HUES64 (cell line): ENCODE data around the gene PARM1.
A peak's percentile ranks its signal among the peaks of the same experiment; 100 is the strongest.

Experiments used
- H3K27ac ChIP-seq: 2 replicates; pipeline ENCODE4 v1.7.0; 2013; ENCODE audit warnings: low read depth, low read length, inconsistent platforms
- H3K27me3 ChIP-seq: 2 replicates; pipeline ENCODE4 v1.6.1; 2013; ENCODE audit warnings: mild to moderate bottlenecking, low read length; ENCODE audit not compliant: insufficient read depth
- H3K36me3 ChIP-seq: 2 replicates; pipeline ENCODE4 v1.6.1; 2013; ENCODE audit warnings: mild to moderate bottlenecking, low read length; ENCODE audit not compliant: insufficient read depth
- H3K4me1 ChIP-seq: 2 replicates; pipeline ENCODE4 v1.6.1; 2013; ENCODE audit warnings: mild to moderate bottlenecking, low read length, moderate library complexity; ENCODE audit not compliant: insufficient read depth
- H3K4me3 ChIP-seq: 2 replicates; pipeline ENCODE4 v1.5.1; 2013; ENCODE audit warnings: mild to moderate bottlenecking, low read length, moderate library complexity
- H3K9ac ChIP-seq: 2 replicates; pipeline ENCODE4 v1.6.1; 2013; ENCODE audit warnings: mild to moderate bottlenecking, low read depth, low read length
- H3K9me3 ChIP-seq: 2 replicates; pipeline ENCODE4 v1.6.1; 2013; ENCODE audit warnings: low read depth, low read length; ENCODE audit not compliant: insufficient read depth
- WGBS: fragments of 150-250, 120-280 bp; methylation state at CpG from one replicate; pipeline ENCODE4 v1.1.7; 2013; ENCODE audit warnings: missing lambda C conversion rate; 5-methylcytosine and 5-hydroxymethylcytosine counted together

PARM1 gene

DNA sequence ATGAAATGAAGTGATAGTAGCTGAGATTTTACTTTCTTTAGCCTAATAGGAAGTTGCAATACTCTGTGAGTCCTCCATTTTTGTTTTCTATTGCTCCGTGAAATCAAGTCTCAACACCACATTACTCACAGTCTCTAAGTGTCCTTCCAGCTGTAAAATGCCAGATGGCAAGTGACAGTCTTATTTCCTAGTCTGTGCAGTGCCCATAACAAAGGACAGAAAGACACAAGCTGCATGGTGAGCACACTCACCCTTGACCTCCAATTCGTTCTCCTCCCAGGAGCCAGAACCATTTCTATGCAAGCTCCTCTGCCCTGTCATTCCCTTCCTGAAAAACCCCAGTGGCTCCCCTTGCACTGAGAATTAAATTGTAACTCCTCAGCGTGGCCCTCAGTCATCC lies 101.6 kb downstream of the PARM1 start:
- no peak overlapping the region for H3K9ac ChIP-seq
- no peaks in the 10 kb centered on the region for H3K4me1 ChIP-seq
- H3K27ac ChIP-seq = no peak overlapping the region
- no peaks in the 10 kb centered on the region for H3K9me3 ChIP-seq
- 88% methylated on average over 3 of the region's 3 CpGs for WGBS
- H3K36me3 ChIP-seq = no peaks in the 10 kb centered on the region
- no peak overlapping the region for H3K4me3 ChIP-seq
- no peaks in the 10 kb centered on the region for H3K27me3 ChIP-seq

- Histone ChIP-seq H3K4me1 (no peaks in the 10 kb centered on the region), H3K4me3 (no peak overlapping the region), H3K27me3 (no peaks in the 10 kb centered on the region), H3K36me3 (no peaks in the 10 kb centered on the region), H3K9me3 (no peaks in the 10 kb centered on the region), H3K27ac (no peak overlapping the region), H3K9ac (no peak overlapping the region)
- WGBS = 95% methylated on average over 5 of the region's 5 CpGs
Observed at GRCh38 chr4:75035321-75035720, 102.4 kb downstream of the PARM1 start.

GRCh38 chr4:75036046-75036830 lies 103.3 kb downstream of the PARM1 start:
- no peaks in the 10 kb centered on the region for H3K4me1 ChIP-seq
- no peak overlapping the region for H3K27ac ChIP-seq
- 93% methylated on average over 2 of the region's 3 CpGs for whole genome bisulfite sequencing
- H3K36me3 ChIP-seq = no peaks in the 10 kb centered on the region
- H3K9me3 ChIP-seq = no peaks in the 10 kb centered on the region
- no peak overlapping the region for H3K4me3 ChIP-seq
- no peak overlapping the region for H3K9ac ChIP-seq
- H3K27me3 ChIP-seq = no peaks in the 10 kb centered on the region

DNA sequence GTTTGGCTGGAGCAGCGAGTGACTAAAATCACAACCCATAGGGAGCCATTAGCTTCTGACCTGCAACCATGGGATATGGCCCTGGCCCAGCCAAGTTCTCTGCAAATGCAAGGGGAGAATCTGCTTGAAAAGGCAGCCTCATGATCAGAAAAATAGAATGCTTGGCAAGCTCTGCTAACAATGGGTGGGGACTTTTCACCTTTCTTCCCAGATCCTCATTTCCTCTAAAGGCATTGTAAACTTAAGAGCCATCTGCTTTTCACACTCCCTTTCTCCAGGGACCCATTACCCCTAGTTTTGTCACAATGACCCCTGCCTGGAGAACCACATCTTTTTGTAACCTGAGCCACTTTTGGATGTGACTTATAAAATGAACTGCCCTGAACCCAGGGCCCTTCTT lies 104.3 kb downstream of the PARM1 start:
- H3K27ac ChIP-seq = no peak overlapping the region
- H3K4me1 ChIP-seq = no peaks in the 10 kb centered on the region
- WGBS = 100% methylated on average over 1 of the region's 1 CpG
- H3K4me3 ChIP-seq = no peak overlapping the region
- no peak overlapping the region for H3K9ac ChIP-seq
- H3K9me3 ChIP-seq = no peaks in the 10 kb centered on the region
- no peaks in the 10 kb centered on the region for H3K36me3 ChIP-seq
- H3K27me3 ChIP-seq = no peaks in the 10 kb centered on the region

DNA sequence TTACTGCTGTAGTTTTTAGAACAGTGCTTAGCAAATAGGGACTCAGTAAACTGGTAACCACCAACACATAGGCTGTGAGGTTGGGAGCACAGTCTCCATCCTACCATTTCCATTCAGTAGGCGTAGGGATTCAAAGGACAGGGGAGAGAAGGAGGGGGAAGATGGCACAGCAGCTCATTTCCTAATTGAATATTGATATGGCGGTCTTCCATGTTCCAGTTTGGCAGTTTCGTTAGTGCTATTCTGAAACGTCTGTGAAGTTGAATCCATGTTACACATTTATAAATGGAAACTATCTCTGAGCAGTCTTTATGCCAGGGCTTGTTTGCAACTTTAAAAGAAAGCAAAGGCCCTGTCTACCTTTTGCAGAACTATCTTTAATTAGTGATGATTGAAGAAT lies 105.5 kb downstream of the PARM1 start:
- Histone ChIP-seq H3K36me3 (no peaks in the 10 kb centered on the region), H3K27ac (no peak overlapping the region), H3K27me3 (no peaks in the 10 kb centered on the region), H3K9ac (no peak overlapping the region), H3K4me3 (no peak overlapping the region), H3K4me1 (no peaks in the 10 kb centered on the region), H3K9me3 (no peaks in the 10 kb centered on the region)
- WGBS = 98% methylated on average over 4 of the region's 4 CpGs

DNA sequence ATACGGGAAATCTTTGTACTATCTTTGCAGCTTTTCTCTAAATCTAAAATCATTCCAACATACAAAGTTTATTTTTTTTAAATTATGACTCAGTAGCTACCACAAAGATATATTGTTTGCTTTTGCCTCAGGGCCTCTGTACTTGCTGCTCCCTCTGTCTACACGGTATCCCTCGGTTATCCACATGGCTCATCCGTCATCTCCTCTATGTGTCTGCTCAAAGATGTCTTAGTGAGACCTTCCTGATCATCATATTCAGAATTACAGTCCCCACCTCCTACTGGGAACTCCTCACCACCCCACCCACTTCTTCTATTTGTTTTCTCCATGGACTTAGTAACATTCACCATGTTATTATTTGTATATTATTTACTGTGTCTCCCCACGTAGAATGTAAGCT lies 107.8 kb downstream of the PARM1 start:
- H3K9ac ChIP-seq = no peak overlapping the region
- no peaks in the 10 kb centered on the region for H3K4me1 ChIP-seq
- H3K27me3 ChIP-seq = no peaks in the 10 kb centered on the region
- 95% methylated on average over 4 of the region's 5 CpGs for WGBS
- H3K9me3 ChIP-seq = no peaks in the 10 kb centered on the region
- no peak overlapping the region for H3K27ac ChIP-seq
- no peaks in the 10 kb centered on the region for H3K36me3 ChIP-seq
- no peak overlapping the region for H3K4me3 ChIP-seq

GRCh38 chr4:75042601-75043208 lies 109.8 kb downstream of the PARM1 start:
- no peak overlapping the region for H3K4me3 ChIP-seq
- no peak overlapping the region for H3K9ac ChIP-seq
- H3K4me1 ChIP-seq = no peaks in the 10 kb centered on the region
- 100% methylated on average over 2 of the region's 2 CpGs for WGBS
- H3K9me3 ChIP-seq = no peaks in the 10 kb centered on the region
- H3K27ac ChIP-seq = no peak overlapping the region
- no peaks in the 10 kb centered on the region for H3K27me3 ChIP-seq
- no peaks in the 10 kb centered on the region for H3K36me3 ChIP-seq

DNA sequence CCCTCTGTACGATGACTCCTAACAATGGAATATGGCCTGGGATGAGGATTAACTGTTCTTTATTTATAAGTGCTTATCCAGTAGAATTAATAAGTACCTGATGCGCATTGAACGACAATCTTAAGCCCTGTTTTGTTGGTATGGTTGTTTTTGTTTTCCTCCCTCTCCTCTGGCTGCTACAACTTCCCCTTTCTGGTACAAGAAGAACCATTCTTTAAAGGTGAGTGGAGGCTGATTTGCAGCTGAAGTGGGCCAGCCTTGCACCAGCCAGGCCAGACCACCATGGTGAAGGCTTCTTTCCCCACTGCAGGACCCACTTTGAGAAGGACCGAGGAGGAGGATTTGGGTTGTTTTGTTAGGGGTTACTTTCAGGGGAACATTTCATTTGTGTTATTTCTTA lies 113.3 kb downstream of the PARM1 start:
- Histone ChIP-seq H3K4me3 (no peak overlapping the region), H3K36me3 (no peaks in the 10 kb centered on the region), H3K27me3 (no peaks in the 10 kb centered on the region), H3K9me3 (no peaks in the 10 kb centered on the region), H3K27ac (no peak overlapping the region), H3K9ac (no peak overlapping the region), H3K4me1 (peaks cover 5% of the 10 kb centered on the region)
- 90% methylated on average over 2 of the region's 4 CpGs for WGBS

DNA sequence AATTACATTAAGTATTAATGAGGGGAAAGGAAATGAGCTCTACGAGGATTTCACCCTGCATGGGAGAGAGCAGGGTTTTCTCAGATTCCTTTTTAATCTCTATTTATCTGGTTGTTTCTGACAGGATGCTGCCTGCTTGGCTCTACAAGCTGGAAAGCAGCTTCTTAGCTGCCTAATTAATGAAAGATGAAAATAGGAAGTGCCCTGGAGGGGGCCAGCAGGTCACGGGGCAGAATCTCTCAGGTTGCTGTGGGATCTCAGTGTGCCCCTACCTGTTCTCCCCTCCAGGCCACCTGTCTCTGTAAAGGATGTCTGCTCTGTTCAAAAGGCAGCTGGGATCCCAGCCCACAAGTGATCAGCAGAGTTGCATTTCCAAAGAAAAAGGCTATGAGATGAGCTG lies 113.7 kb downstream of the PARM1 start:
- H3K4me3 ChIP-seq = no peak overlapping the region
- no peaks in the 10 kb centered on the region for H3K27me3 ChIP-seq
- no peaks in the 10 kb centered on the region for H3K9me3 ChIP-seq
- no peak overlapping the region for H3K27ac ChIP-seq
- peaks cover 5% of the 10 kb centered on the region for H3K4me1 ChIP-seq
- no peak overlapping the region for H3K9ac ChIP-seq
- H3K36me3 ChIP-seq = no peaks in the 10 kb centered on the region
- WGBS = 96% methylated on average over 2 of the region's 2 CpGs

GRCh38 chr4:75048208-75048879 lies 115.4 kb downstream of the PARM1 start:
- Histone ChIP-seq H3K4me1 (peaks cover 5% of the 10 kb centered on the region), H3K36me3 (no peaks in the 10 kb centered on the region), H3K9me3 (no peaks in the 10 kb centered on the region), H3K27me3 (no peaks in the 10 kb centered on the region), H3K27ac (peak overlapping the region; percentile 41; the same call in 1 of the 2 replicates), H3K4me3 (no peak overlapping the region), H3K9ac (no peak overlapping the region)
- WGBS = 77% methylated on average over 8 of the region's 9 CpGs

- no peaks in the 10 kb centered on the region for H3K9me3 ChIP-seq
- no peak overlapping the region for H3K9ac ChIP-seq
- H3K4me1 ChIP-seq = peaks cover 5% of the 10 kb centered on the region
- no peak overlapping the region for H3K27ac ChIP-seq
- no peaks in the 10 kb centered on the region for H3K36me3 ChIP-seq
- 92% methylated on average over 1 of the region's 1 CpG for WGBS
- H3K4me3 ChIP-seq = no peak overlapping the region
- no peaks in the 10 kb centered on the region for H3K27me3 ChIP-seq
Observed at GRCh38 chr4:75051431-75051830, 118.5 kb downstream of the PARM1 start.
